ENCODE data around the gene UCK2. TPM values are rescaled to one million over a fixed set of nuclear protein-coding genes. Genes with fewer than 3 reads are reported as not detected.

UCK2 gene
- total RNA-seq, 1 donor from 2014 or later: 14.7 TPM

GRCh38 chr1:165902565-165902964, 75.2 kb downstream of the UCK2 start:
- no peaks in the 10 kb centered on the region for H3K9me3 ChIP-seq
- H3K27me3 ChIP-seq: no peaks in the 10 kb centered on the region
- TF ChIP-seq CTCF (IDR thresholded peaks at IDR 0.05): no peak
- ATAC-seq (no peak), DNase-seq (no peak)
- peaks cover 5% of the 10 kb centered on the region for H3K36me3 ChIP-seq
- H3K27ac ChIP-seq: no peak overlapping the region
- peaks cover 25% of the 10 kb centered on the region for H3K4me1 ChIP-seq
- intact Hi-C loops (cut with DNase I): no loop called here
- H3K4me3 ChIP-seq: no peak overlapping the region

- Histone ChIP-seq H3K27me3 (no peaks in the 10 kb centered on the region), H3K36me3 (peaks cover 5% of the 10 kb centered on the region), H3K9me3 (no peaks in the 10 kb centered on the region), H3K4me1 (peaks cover 22% of the 10 kb centered on the region), H3K27ac (no peak overlapping the region), H3K4me3 (no peak overlapping the region)
- ATAC-seq (no peak), DNase-seq (no peak)
- no peak for TF ChIP-seq CTCF (IDR thresholded peaks at IDR 0.05)
- intact Hi-C loops (cut with DNase I): no loop called here
These were observed 76.3 kb downstream of the UCK2 start for GRCh38 chr1:165903672-165904071.

GRCh38 chr1:165904948-165905347, 77.5 kb downstream of the UCK2 start:
- Histone ChIP-seq H3K36me3 (peaks cover 5% of the 10 kb centered on the region), H3K4me3 (no peak overlapping the region), H3K4me1 (peaks cover 11% of the 10 kb centered on the region), H3K27me3 (no peaks in the 10 kb centered on the region), H3K27ac (no peak overlapping the region), H3K9me3 (no peaks in the 10 kb centered on the region)
- ATAC-seq (no peak), DNase-seq (no peak)
- intact Hi-C loops (cut with DNase I): no loop called here
- TF ChIP-seq CTCF (IDR thresholded peaks at IDR 0.05): no peak

GRCh38 chr1:165905853-165906252, 78.4 kb downstream of the UCK2 start:
- ATAC-seq (no peak), DNase-seq (no peak)

GRCh38 chr1:165907256-165907857, 79.9 kb downstream of the UCK2 start:
- no peak for DNase-seq
- intact Hi-C loops (cut with DNase I): no loop called here
- Histone ChIP-seq H3K4me1 (peaks cover 11% of the 10 kb centered on the region), H3K27me3 (no peaks in the 10 kb centered on the region), H3K36me3 (peaks cover 5% of the 10 kb centered on the region), H3K9me3 (no peaks in the 10 kb centered on the region), H3K27ac (no peak overlapping the region), H3K4me3 (no peak overlapping the region)
- no peak for TF ChIP-seq CTCF (IDR thresholded peaks at IDR 0.05)
- no peak for ATAC-seq

More at GRCh38 chr1:165905853-165906252, 78.4 kb downstream of the UCK2 start:
- Histone ChIP-seq H3K27ac (no peak overlapping the region), H3K4me1 (peaks cover 5% of the 10 kb centered on the region), H3K27me3 (no peaks in the 10 kb centered on the region), H3K36me3 (peaks cover 5% of the 10 kb centered on the region), H3K9me3 (no peaks in the 10 kb centered on the region), H3K4me3 (no peak overlapping the region)
- no peak for TF ChIP-seq CTCF (IDR thresholded peaks at IDR 0.05)
- intact Hi-C loops (cut with DNase I): no loop called here

Measured in upper lobe of right lung (tissue), 1 donor.